Common myeloid progenitor, CD34-positive (primary cell): ENCODE measurements around the gene ADGRD1.

ENCODE experiments used
- CTCF ChIA-PET: fragments of 350-600 bp; sonication (Branson Sonifier 250); formaldehyde crosslinking; loops from one replicate; lab custom pipeline; 2021; ENCODE audit warnings: antibody characterized with exemption; lab: Charles Lee
- POLR2A ChIA-PET: fragments of 350-600 bp; sonication (Branson Sonifier 250); formaldehyde crosslinking; loops from one replicate; lab custom pipeline; 2021; ENCODE audit warnings: antibody characterized with exemption; lab: Charles Lee
- DNase-seq, 3 donors: peaks; one replicate each; pipeline versions ENCODE4 v3.0.0 to v3.0.0-alpha.2; 2013
- H3K27ac ChIP-seq, 2 experiments: 1 replicate in 1 of 2; 2 replicates in 1 of 2; pipeline ENCODE4 v1.7.0; 2013; ENCODE audit warnings: inconsistent platforms in 2 of 2, low read length in 2 of 2, mild to moderate bottlenecking in 2 of 2, low read depth in 1 of 2, moderate library complexity in 1 of 2; ENCODE audit not compliant: severe bottlenecking in 2 of 2, insufficient read depth in 1 of 2, poor library complexity in 1 of 2
- H3K27me3 ChIP-seq, 5 experiments: replicated peaks in 2 of 5; 1 replicate in 3 of 5; 2 replicates in 2 of 5; pipeline versions ENCODE4 v1.6.1 to v1.7.0; 2013; ENCODE audit warnings: low read length in 4 of 5, mild to moderate bottlenecking in 2 of 5, moderate library complexity in 2 of 5, inconsistent platforms in 1 of 5; ENCODE audit not compliant: insufficient read depth in 5 of 5, control insufficient read depth in 4 of 5
- H3K36me3 ChIP-seq, 4 experiments: 1 replicate in 2 of 4; 2 replicates in 2 of 4; pipeline versions ENCODE4 v1.6.1 to v1.7.0; 2013; ENCODE audit warnings: low read length in 3 of 4, control low read depth in 1 of 4, mild to moderate bottlenecking in 1 of 4; ENCODE audit not compliant: control insufficient read depth in 4 of 4, insufficient read depth in 4 of 4
- H3K4me1 ChIP-seq, 4 experiments: 1 replicate in 3 of 4; 2 replicates in 1 of 4; pipeline versions ENCODE4 v1.6.1 to v1.7.1; 2013; ENCODE audit warnings: low read length in 3 of 4, mild to moderate bottlenecking in 3 of 4, control low read depth in 1 of 4, inconsistent platforms in 1 of 4, moderate library complexity in 1 of 4; ENCODE audit not compliant: control insufficient read depth in 4 of 4, insufficient read depth in 4 of 4; ENCODE audit errors: control extremely low read depth in 1 of 4
- H3K4me3 ChIP-seq, 7 experiments: 1 replicate in 4 of 7; 2 replicates in 3 of 7; pipeline versions ENCODE4 v1.5.1 to v1.7.0; 2013; ENCODE audit warnings: mild to moderate bottlenecking in 7 of 7, low read length in 6 of 7, moderate library complexity in 6 of 7, inconsistent platforms in 2 of 7, low read depth in 2 of 7, control low read depth in 1 of 7; ENCODE audit not compliant: insufficient read depth in 4 of 7, control insufficient read depth in 1 of 7; ENCODE audit errors: extremely low read depth in 1 of 7
- H3K9me3 ChIP-seq, 5 experiments: 1 replicate in 4 of 5; 2 replicates in 1 of 5; pipeline versions ENCODE4 v1.6.1 to v1.7.1; 2013; ENCODE audit warnings: low read length in 4 of 5, mild to moderate bottlenecking in 2 of 5, inconsistent platforms in 1 of 5, low read depth in 1 of 5, moderate library complexity in 1 of 5; ENCODE audit not compliant: control insufficient read depth in 4 of 5, insufficient read depth in 2 of 5; ENCODE audit errors: control extremely low read depth in 1 of 5
- WGBS: methylation state at CpG from one replicate; pipeline ENCODE4 v1.1.5; 2013; ENCODE audit not compliant: insufficient coverage; 5-methylcytosine and 5-hydroxymethylcytosine counted together

The ADGRD1 gene

DNA sequence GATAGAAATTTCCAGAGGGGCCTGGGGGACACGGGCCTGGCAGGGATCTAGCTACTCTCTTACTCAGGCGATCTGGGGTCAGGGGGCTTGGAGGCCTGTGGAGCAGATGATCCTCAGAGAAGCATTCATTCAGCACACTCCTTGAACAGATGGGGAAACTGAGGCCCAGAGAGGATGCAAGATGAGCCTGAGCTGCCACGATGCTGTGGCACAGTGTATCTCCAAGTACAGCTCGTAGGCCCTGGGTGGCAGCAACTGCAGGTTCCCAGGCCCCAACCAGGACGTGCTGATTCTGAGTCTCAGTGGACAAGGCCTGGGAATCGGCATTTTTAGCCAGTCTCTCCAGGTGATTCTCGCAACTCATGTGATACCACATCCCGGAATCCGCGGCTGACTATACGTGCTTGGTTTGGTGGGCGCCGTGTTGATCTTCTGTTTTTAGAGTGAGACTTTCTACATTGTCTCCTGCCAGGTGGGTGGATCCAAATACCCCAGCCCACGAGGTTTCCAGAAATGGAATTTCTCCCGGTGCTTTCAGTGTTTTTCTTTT is 22.5 kb downstream of the ADGRD1 start:
- peaks cover 0 to 2% (median 0%) of the 10 kb centered on the region in 5 experiments for H3K9me3 ChIP-seq
- DNase-seq, result no peak
- no peaks in the 10 kb centered on the region for H3K36me3 ChIP-seq
- CTCF ChIA-PET, result no interaction called here
- 99% methylated on average over 15 of the region's 15 CpGs for WGBS
- H3K4me1 ChIP-seq, result peaks cover 4 to 11% (median 6%) of the 10 kb centered on the region in 4 experiments
- POLR2A ChIA-PET, result no interaction called here
- H3K27ac ChIP-seq, result no peak overlapping the region
- H3K27me3 ChIP-seq, result peaks cover 0 to 5% (median 2%) of the 10 kb centered on the region in 5 experiments
- no peak overlapping the region for H3K4me3 ChIP-seq

- no peak overlapping the region for H3K4me3 ChIP-seq
- H3K27me3 ChIP-seq, result peaks cover 0 to 14% (median 3%) of the 10 kb centered on the region in 5 experiments
- 97% methylated on average over 15 of the region's 17 CpGs for WGBS
- DNase-seq, result no peak
- peaks cover 4 to 11% (median 6%) of the 10 kb centered on the region in 4 experiments for H3K4me1 ChIP-seq
- ChIA-PET POLR2A (no interaction called here), CTCF (interaction anchor here (1.4 kb wide), 1 partner anchor 7 kb away, joined by 3 read pairs; no protein-coding TSS in a partner anchor)
- no peaks in the 10 kb centered on the region for H3K36me3 ChIP-seq
- no peak overlapping the region for H3K27ac ChIP-seq
- peaks cover 0 to 2% (median 0%) of the 10 kb centered on the region in 5 experiments for H3K9me3 ChIP-seq
These were observed 23.5 kb downstream of the ADGRD1 start for GRCh38 chr12:130977046-130977742.

GRCh38 chr12:130977743-130978095 is 24.0 kb downstream of the ADGRD1 start:
- peaks cover 4 to 11% (median 6%) of the 10 kb centered on the region in 4 experiments for H3K4me1 ChIP-seq
- ChIA-PET CTCF (interaction anchor here (1.4 kb wide), 1 partner anchor 8 kb away, joined by 3 read pairs; no protein-coding TSS in a partner anchor), POLR2A (no interaction called here)
- no peak overlapping the region for H3K27ac ChIP-seq
- WGBS, result 94% methylated on average over 9 of the region's 10 CpGs
- peaks cover 0 to 2% (median 0%) of the 10 kb centered on the region in 5 experiments for H3K9me3 ChIP-seq
- no peak for DNase-seq
- no peak overlapping the region for H3K4me3 ChIP-seq
- H3K36me3 ChIP-seq, result no peaks in the 10 kb centered on the region
- peaks cover 0 to 19% (median 3%) of the 10 kb centered on the region in 5 experiments for H3K27me3 ChIP-seq

GRCh38 chr12:130978785-130979184 is 25.1 kb downstream of the ADGRD1 start:
- Histone ChIP-seq H3K4me1 (peaks cover 4 to 11% (median 6%) of the 10 kb centered on the region in 4 experiments), H3K9me3 (peaks cover 0 to 2% (median 0%) of the 10 kb centered on the region in 5 experiments), H3K27me3 (peaks cover 0 to 26% (median 5%) of the 10 kb centered on the region in 5 experiments), H3K36me3 (no peaks in the 10 kb centered on the region), H3K27ac (no peak overlapping the region), H3K4me3 (no peak overlapping the region)
- ChIA-PET POLR2A (no interaction called here), CTCF (interaction anchor here (1.4 kb wide), 1 partner anchor 9 kb away, joined by 3 read pairs; no protein-coding TSS in a partner anchor)
- DNase-seq, result no peak
- 100% methylated on average over 2 of the region's 12 CpGs for WGBS

DNA sequence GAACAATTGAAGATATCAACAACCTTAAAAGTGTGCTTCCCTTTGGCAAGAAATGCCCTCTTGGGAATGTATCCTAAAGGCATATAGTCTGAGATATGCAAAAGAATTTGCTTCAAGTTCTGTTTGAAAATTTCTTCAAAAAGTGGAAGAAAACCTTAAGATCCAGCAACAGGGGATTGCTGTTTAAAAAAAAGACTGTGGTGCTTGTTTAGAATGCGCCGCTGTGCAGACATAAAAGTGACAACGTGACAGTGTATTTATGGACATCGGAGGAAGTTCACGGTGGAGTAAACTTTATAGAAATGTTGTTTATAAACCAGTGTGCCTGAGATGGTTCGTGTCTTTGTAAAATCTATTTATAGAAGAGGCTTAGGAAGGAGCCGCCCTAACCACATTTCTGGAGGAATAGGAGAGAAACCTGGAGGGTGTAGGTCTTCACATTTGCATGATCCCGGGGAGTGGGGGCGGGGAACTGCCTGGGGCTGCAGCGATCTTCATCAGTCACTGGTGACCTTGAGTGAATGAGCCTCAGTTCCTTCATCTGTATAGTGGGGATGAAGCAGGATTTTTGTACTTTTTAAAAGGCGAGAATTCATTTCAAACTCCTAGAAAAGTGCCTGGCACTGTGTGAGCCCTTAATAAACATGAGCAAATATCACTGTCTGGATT is 27.5 kb downstream of the ADGRD1 start:
- 42% methylated on average over 8 of the region's 11 CpGs for WGBS

DNA sequence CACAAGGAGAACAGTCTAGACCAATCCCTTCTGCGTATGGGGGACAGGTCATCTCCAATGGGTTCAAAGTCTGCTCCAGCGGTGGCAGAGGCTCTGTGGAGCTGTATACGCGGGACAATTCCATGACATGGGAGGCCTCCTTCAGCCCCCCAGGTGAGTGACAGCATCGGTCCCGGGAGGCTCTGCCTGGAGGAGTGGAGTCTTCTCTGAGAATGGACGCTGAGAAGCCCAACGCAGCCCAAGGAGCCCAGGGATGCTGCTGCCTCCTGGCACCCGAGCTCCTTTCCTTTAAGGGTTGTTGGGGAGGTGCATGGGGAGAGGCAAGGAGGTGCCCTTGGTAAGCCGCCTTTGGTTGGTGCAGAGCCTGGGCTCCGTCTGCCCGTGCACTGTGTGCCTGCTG is 28.2 kb downstream of the ADGRD1 start:
- Histone ChIP-seq H3K36me3 (no peaks in the 10 kb centered on the region), H3K27ac (no peak overlapping the region), H3K4me3 (no peak overlapping the region), H3K4me1 (peaks cover 4 to 11% (median 6%) of the 10 kb centered on the region in 4 experiments), H3K27me3 (peaks cover 0 to 37% (median 3%) of the 10 kb centered on the region in 5 experiments), H3K9me3 (peaks cover 0 to 2% (median 0%) of the 10 kb centered on the region in 5 experiments)
- CTCF ChIA-PET, result no interaction called here
- WGBS, result 90% methylated on average over 6 of the region's 12 CpGs
- POLR2A ChIA-PET, result no interaction called here
- DNase-seq, result no peak

More for the DNA sequence above, 27.5 kb downstream of the ADGRD1 start:
- POLR2A ChIA-PET, result no interaction called here
- Histone ChIP-seq H3K9me3 (peaks cover 0 to 2% (median 0%) of the 10 kb centered on the region in 5 experiments), H3K36me3 (no peaks in the 10 kb centered on the region), H3K4me1 (peaks cover 4 to 11% (median 6%) of the 10 kb centered on the region in 4 experiments), H3K27ac (no peak overlapping the region), H3K27me3 (peaks cover 0 to 34% (median 3%) of the 10 kb centered on the region in 5 experiments), H3K4me3 (no peak overlapping the region)
- peak in 2 of 3 donors; percentile 13 to 24 for DNase-seq
- CTCF ChIA-PET, result no interaction called here
